Ovary (tissue), 3 donors: ENCODE measurements around the gene PEX14.

ENCODE experiments used
- POLR2A ChIP-seq: fragments of 450-650 bp; IDR thresholded peaks from one replicate; pipeline ENCODE4 v1.6.1; 2017; ENCODE audit warnings: antibody characterized with exemption, mild to moderate bottlenecking, moderate library complexity
- TF ChIP-seq, protein P1 (sequence below), 3 donors: fragments of 450-650 bp in 2 of 3; fragments of 200-600 bp in 1 of 3; IDR thresholded peaks; one replicate each; pipeline versions ENCODE4 v1.5.1 to v1.8.0; 2016 to 2022; ENCODE audit warnings: antibody characterized with exemption in 3 of 3, mild to moderate bottlenecking in 1 of 3
- donor health status: DM: no; HTN: no; CAD: no.

- TF ChIP-seq, protein P1, sequence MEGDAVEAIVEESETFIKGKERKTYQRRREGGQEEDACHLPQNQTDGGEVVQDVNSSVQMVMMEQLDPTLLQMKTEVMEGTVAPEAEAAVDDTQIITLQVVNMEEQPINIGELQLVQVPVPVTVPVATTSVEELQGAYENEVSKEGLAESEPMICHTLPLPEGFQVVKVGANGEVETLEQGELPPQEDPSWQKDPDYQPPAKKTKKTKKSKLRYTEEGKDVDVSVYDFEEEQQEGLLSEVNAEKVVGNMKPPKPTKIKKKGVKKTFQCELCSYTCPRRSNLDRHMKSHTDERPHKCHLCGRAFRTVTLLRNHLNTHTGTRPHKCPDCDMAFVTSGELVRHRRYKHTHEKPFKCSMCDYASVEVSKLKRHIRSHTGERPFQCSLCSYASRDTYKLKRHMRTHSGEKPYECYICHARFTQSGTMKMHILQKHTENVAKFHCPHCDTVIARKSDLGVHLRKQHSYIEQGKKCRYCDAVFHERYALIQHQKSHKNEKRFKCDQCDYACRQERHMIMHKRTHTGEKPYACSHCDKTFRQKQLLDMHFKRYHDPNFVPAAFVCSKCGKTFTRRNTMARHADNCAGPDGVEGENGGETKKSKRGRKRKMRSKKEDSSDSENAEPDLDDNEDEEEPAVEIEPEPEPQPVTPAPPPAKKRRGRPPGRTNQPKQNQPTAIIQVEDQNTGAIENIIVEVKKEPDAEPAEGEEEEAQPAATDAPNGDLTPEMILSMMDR (IDR thresholded peaks at IDR 0.05): no peak
- no peak for TF ChIP-seq POLR2A
Observed at GRCh38 chr1:10601342-10602070, 126.8 kb downstream of the PEX14 start.
